ENCODE measurements around the gene TNS3. TPM values are rescaled to one million over a fixed set of nuclear protein-coding genes. Genes with fewer than 3 reads are reported as not detected.
"Not testable (repeated sequence)": the region's sequence is repeated elsewhere in the genome, so short reads cannot be mapped to it uniquely, and the experiment has no call there.

The TNS3 gene
- total RNA-seq, 1 donor from 2014 or later, result 7.3 TPM

GRCh38 chr7:47473499-47474210 lies 108.3 kb downstream of the TNS3 start:
- DNase-seq (ENCODE audit: low read depth in 2 of 2), result no peak

GRCh38 chr7:47472444-47473157 lies 109.3 kb downstream of the TNS3 start:
- no peak for DNase-seq (ENCODE audit: low read depth in 2 of 2)

- no peak for DNase-seq (ENCODE audit: low read depth in 2 of 2)
These were observed 110.1 kb downstream of the TNS3 start for GRCh38 chr7:47471831-47472230.

GRCh38 chr7:47471358-47471703 lies 110.6 kb downstream of the TNS3 start:
- no peak for DNase-seq (ENCODE audit: low read depth in 2 of 2)

GRCh38 chr7:47470567-47471357 lies 111.1 kb downstream of the TNS3 start:
- no peak for DNase-seq (ENCODE audit: low read depth in 2 of 2)

GRCh38 chr7:47469846-47470245 lies 112.1 kb downstream of the TNS3 start:
- DNase-seq (ENCODE audit: low read depth in 2 of 2), result not testable (repeated sequence)

- DNase-seq (ENCODE audit: low read depth in 2 of 2), result no peak
These were observed 115.1 kb downstream of the TNS3 start for GRCh38 chr7:47466832-47467231.

GRCh38 chr7:47465191-47465590 lies 116.7 kb downstream of the TNS3 start:
- DNase-seq (ENCODE audit: low read depth in 2 of 2), result no peak

GRCh38 chr7:47464266-47464665 lies 117.6 kb downstream of the TNS3 start:
- no peak for DNase-seq (ENCODE audit: low read depth in 2 of 2)

GRCh38 chr7:47461746-47462145 lies 120.2 kb downstream of the TNS3 start:
- no peak for DNase-seq (ENCODE audit: low read depth in 2 of 2)

- peak; percentile 15 to 24 for DNase-seq (ENCODE audit: low read depth in 2 of 2)
These were observed 120.8 kb downstream of the TNS3 start for GRCh38 chr7:47461161-47461560.

- DNase-seq (ENCODE audit: low read depth in 2 of 2), result no peak
These were observed 121.5 kb downstream of the TNS3 start for GRCh38 chr7:47460251-47460989.

- no peak for DNase-seq (ENCODE audit: low read depth in 2 of 2)
These were observed 123.4 kb downstream of the TNS3 start for GRCh38 chr7:47458486-47458885.

GRCh38 chr7:47458057-47458456 lies 123.9 kb downstream of the TNS3 start:
- peak; percentile 85 to 86 for DNase-seq (ENCODE audit: low read depth in 2 of 2)

- DNase-seq (ENCODE audit: low read depth in 2 of 2), result no peak
These were observed 125.5 kb downstream of the TNS3 start for GRCh38 chr7:47456210-47456955.

GRCh38 chr7:47455872-47456185 lies 126.1 kb downstream of the TNS3 start:
- DNase-seq (ENCODE audit: low read depth in 2 of 2), result no peak

- DNase-seq (ENCODE audit: low read depth in 2 of 2), result no peak
These were observed 126.7 kb downstream of the TNS3 start for GRCh38 chr7:47454974-47455871.

- DNase-seq (ENCODE audit: low read depth in 2 of 2), result no peak
These were observed 127.6 kb downstream of the TNS3 start for GRCh38 chr7:47454069-47454973.
